GM18526 (cell line): Measurements from ENCODE around the gene ASGR1.

Experiments
- POLR2A ChIP-seq: IDR thresholded peaks from 3 replicates; pipeline ENCODE4 v1.6.1; 2011; ENCODE audit not compliant: insufficient read length; ENCODE audit errors: extremely low read depth

Gene ASGR1

DNA sequence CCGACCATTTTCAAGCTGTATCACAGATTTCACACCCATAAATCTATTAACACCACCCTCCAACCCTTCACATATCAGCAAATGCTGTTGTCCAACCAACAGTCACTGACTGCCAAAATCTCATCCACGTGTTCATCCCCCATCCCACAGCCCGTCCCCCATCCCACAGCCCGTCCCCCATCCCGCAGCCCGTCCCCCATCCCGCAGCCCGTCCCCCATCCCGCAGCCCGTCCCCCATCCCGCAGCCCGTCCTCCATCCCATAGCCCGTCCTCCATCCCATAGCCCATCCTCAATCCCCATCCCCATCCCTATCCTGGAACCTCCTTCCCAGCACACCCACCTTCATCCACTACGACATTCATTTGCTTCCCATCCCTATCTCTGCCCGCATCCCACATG lies 26.4 kb upstream of the ASGR1 start:
- no peak for TF ChIP-seq POLR2A

DNA sequence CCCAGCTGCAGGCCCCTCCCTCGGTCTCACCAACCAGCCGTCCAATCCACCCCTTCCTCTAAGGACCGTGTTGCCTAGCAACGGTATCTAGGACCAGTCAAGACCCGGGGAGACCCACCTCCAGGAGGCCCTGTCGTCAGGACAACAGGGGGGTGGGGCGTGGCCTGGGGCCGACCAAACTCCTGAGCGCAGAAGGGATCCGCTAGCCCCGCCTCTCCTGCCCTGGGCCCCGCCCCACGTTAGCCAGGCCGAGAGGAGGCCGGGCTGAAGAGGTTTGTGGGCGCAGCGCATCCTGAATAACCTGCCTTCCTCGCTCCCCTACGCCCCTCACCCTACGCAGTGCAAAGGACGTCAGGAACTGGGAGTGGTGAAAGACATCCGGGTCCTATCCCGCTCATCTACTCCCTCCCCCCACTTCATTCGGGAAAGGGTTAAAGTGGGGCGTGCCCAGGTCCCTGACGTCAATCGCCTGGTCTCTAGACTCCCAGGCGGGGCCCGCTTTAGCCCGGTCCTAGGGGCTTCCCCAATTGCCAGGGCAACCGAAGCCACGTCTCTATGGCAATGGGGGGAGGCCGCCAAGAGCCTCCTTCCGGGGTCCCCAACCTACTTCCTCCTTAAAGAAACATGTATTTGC lies 25.8 kb upstream of the ASGR1 start:
- TF ChIP-seq POLR2A, result no peak

DNA sequence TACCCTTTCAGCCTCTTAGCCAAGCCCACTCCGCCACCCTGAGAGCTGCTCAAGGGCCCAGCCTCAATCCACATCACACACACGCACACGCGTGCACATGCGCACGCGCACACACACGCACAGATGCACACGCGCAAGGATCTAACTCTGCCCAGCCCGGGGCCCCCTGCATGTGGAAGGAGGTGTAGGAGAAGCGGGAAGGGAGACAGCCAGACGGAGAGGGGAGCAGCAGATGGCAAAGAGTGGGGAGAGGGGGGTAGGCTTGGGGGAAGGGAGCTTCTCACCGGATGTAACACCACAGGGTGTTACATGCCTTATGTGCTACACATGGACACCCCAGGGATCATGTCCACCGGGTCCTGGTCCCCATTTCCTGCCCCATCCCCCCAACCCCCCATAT lies 25.2 kb upstream of the ASGR1 start:
- no peak for TF ChIP-seq POLR2A

DNA sequence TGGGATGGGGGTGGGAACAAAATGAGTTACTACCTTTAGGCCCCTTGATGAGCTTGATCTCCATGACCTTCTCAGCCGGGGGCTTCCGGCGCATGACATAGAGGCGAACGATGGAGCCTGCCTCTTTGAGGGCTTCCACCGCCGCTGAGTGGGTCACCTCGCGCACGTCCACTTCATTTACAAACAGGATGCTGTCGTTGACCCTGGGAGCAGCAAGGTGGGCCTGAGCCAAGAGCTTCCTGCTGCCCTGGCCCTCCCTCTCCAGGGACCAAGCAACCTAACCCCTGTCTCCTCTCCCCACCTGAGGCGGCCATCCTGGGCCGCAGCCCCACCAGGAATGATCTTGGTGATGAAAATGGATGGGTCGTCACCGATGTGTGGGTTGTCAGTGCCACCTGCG lies 24.2 kb upstream of the ASGR1 start:
- TF ChIP-seq POLR2A, result no peak

GRCh38 chr17:7196651-7197401 lies 17.7 kb upstream of the ASGR1 start:
- TF ChIP-seq POLR2A, result no peak

- no peak for TF ChIP-seq POLR2A
Observed at GRCh38 chr17:7195971-7196370, 16.8 kb upstream of the ASGR1 start.

- TF ChIP-seq POLR2A, result no peak
Observed at GRCh38 chr17:7192271-7192937, 13.2 kb upstream of the ASGR1 start.

GRCh38 chr17:7191571-7192270 lies 12.6 kb upstream of the ASGR1 start:
- TF ChIP-seq POLR2A, result no peak

DNA sequence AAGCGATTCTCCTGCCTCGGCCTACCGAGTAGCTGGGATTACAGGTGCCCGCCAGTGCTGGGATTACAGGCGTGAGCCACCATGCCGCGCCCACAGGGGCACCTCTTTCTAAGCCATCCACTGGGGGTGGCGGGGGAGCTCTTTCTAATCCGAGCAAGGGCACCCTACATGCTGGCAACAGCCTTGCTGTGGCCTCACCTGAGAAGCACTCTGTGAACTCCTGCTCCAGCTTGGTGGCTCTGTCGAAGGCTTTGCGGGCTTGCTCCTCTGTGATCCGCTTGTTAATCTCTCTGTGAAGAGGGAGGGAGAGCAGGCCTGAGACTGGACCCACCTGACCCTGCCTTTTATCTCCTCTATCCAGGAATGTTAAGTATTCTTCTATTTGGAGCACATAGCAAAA lies 11.9 kb upstream of the ASGR1 start:
- TF ChIP-seq POLR2A, result no peak

- TF ChIP-seq POLR2A, result no peak
Observed at GRCh38 chr17:7190276-7190917, 11.2 kb upstream of the ASGR1 start.

DNA sequence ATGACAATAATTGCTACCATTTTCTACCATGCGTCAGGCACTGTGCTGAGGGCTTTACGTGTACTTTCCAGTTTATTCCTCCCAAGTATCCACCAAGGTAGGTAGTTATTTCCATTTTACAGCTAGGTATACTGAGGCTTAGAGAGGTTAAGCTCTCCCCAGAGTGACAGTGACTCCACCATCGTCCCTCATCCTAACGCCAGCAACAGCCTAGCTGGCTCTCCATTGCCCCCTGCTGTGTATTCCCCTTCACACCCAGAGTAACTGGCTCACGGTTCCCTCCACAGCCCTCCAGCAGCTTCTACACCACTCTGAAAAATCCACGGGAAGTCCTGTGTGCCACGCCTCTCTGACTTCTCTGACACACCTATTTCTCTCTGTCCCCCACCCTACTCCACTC lies 7.1 kb upstream of the ASGR1 start:
- no peak for TF ChIP-seq POLR2A

DNA sequence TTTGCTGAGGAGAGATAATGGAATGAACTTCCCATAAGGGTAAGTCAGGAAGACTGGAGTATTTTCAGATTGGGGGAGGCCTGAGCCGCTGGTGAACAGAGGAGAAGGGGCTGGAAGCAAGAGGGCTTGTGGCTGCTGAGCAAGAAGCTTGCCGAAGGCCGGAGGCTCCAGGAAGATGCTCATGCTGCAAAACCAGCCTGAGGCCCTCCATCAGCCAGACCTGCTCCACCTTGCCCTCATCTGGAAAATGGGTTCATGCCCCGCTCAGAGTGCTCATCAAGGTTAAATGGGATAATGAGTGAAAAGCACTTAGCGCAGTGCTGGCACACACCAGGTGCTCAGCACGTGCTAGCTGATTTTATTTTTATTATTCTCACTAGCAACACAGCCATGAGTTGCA lies 5.5 kb upstream of the ASGR1 start:
- TF ChIP-seq POLR2A, result no peak

DNA sequence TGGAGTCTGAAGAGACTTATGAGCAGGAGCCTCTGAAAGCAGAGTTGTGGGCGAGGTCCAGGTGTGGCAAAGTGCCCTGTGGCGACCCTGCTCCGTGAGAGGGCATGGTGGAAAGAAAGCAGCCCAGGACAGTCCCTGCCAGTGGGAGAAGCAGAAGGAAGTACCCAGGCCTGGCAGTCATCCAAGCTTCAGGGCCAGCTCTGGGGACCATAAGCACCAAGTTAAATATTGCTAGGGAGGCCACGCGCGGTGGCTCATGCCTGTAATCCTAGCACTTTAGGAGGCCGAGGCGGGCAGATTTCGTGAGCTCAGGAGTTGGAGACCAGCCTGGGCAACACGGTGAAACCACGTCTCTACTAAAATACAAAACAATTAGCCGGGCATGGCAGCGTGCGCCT lies 4.9 kb upstream of the ASGR1 start:
- no peak for TF ChIP-seq POLR2A

GRCh38 chr17:7183433-7184090 lies 4.4 kb upstream of the ASGR1 start:
- TF ChIP-seq POLR2A, result no peak

DNA sequence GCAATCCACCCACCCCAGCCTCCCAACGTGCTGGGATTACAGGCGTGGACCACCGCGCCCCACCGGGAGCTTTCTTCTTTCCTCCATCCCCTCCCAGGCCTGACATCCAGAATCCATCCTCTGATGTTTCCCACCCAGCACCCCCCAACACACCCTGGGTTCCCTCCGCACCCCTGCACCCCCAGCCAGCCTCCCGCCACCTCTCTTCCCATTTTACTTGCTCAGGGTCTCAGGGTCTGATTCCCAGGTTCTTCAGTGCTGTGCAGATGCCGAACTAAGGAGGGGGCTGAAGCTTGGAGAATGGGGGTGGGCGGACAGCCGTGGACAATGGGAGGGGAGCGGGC lies 225 bp downstream of the ASGR1 start:
- TF ChIP-seq POLR2A, result no peak
